OCI-M1 (cell line): ENCODE data around the gene FMR1NB.

Experiments used
- DNase-seq: peaks from one replicate; lab custom pipeline; 2025; lab: John Stamatoyannopoulos, UW

The FMR1NB gene

GRCh38 chrX:148070504-148070877 is 89.4 kb downstream of the FMR1NB start:
- no peak for DNase-seq
